ENCODE measurements around the gene GTF2F1. TPM values are rescaled to one million over a fixed set of nuclear protein-coding genes. Genes with fewer than 3 reads are reported as not detected.

Gene GTF2F1
- total RNA-seq, 1 donor from 2014 or later: 62.0 TPM

- H3K4me3 Mint-ChIP-seq (ENCODE audit: unreplicated experiment): peak overlapping the region; percentile 14
- H3K4me1 Mint-ChIP-seq (ENCODE audit: unreplicated experiment): peaks cover 24% of the 10 kb centered on the region
- no peak for TF ChIP-seq CTCF (IDR thresholded peaks at IDR 0.05)
- H3K27me3 Mint-ChIP-seq (ENCODE audit: unreplicated experiment): no peaks in the 10 kb centered on the region
- H3K9me3 Mint-ChIP-seq (ENCODE audit: unreplicated experiment): no peaks in the 10 kb centered on the region
- no peak for DNase-seq (ENCODE audit: extremely low spot score, unreplicated experiment)
- H3K27ac Mint-ChIP-seq (ENCODE audit: unreplicated experiment): no peak overlapping the region
- H3K36me3 Mint-ChIP-seq (ENCODE audit: unreplicated experiment): peaks cover 22% of the 10 kb centered on the region
These were observed 28.4 kb upstream of the GTF2F1 start for GRCh38 chr19:6421075-6422014.

GRCh38 chr19:6418562-6418932, 25.6 kb upstream of the GTF2F1 start:
- Mint-ChIP-seq H3K9me3 (ENCODE audit: unreplicated experiment) (no peaks in the 10 kb centered on the region), H3K27ac (ENCODE audit: unreplicated experiment) (no peak overlapping the region), H3K27me3 (ENCODE audit: unreplicated experiment) (no peaks in the 10 kb centered on the region)

GRCh38 chr19:6417713-6418561, 25.0 kb upstream of the GTF2F1 start:
- no peaks in the 10 kb centered on the region for H3K9me3 Mint-ChIP-seq (ENCODE audit: unreplicated experiment)
- H3K27me3 Mint-ChIP-seq (ENCODE audit: unreplicated experiment): no peaks in the 10 kb centered on the region
- peaks cover 37% of the 10 kb centered on the region for H3K36me3 Mint-ChIP-seq (ENCODE audit: unreplicated experiment)
- peaks cover 10% of the 10 kb centered on the region for H3K4me1 Mint-ChIP-seq (ENCODE audit: unreplicated experiment)
- DNase-seq (ENCODE audit: extremely low spot score, unreplicated experiment): no peak
- H3K27ac Mint-ChIP-seq (ENCODE audit: unreplicated experiment): no peak overlapping the region
- peak; percentile 55 for TF ChIP-seq CTCF (IDR thresholded peaks at IDR 0.05)
- no peak overlapping the region for H3K4me3 Mint-ChIP-seq (ENCODE audit: unreplicated experiment)

More at GRCh38 chr19:6418562-6418932, 25.6 kb upstream of the GTF2F1 start:
- TF ChIP-seq CTCF (IDR thresholded peaks at IDR 0.05): no peak
- peaks cover 32% of the 10 kb centered on the region for H3K36me3 Mint-ChIP-seq (ENCODE audit: unreplicated experiment)
- DNase-seq (ENCODE audit: extremely low spot score, unreplicated experiment): no peak
- peaks cover 16% of the 10 kb centered on the region for H3K4me1 Mint-ChIP-seq (ENCODE audit: unreplicated experiment)
- no peak overlapping the region for H3K4me3 Mint-ChIP-seq (ENCODE audit: unreplicated experiment)

- Mint-ChIP-seq H3K4me3 (ENCODE audit: unreplicated experiment) (no peak overlapping the region), H3K27me3 (ENCODE audit: unreplicated experiment) (no peaks in the 10 kb centered on the region), H3K27ac (ENCODE audit: unreplicated experiment) (no peak overlapping the region), H3K4me1 (ENCODE audit: unreplicated experiment) (no peaks in the 10 kb centered on the region), H3K9me3 (ENCODE audit: unreplicated experiment) (no peaks in the 10 kb centered on the region), H3K36me3 (ENCODE audit: unreplicated experiment) (peaks cover 32% of the 10 kb centered on the region)
- no peak for DNase-seq (ENCODE audit: extremely low spot score, unreplicated experiment)
- no peak for TF ChIP-seq CTCF (IDR thresholded peaks at IDR 0.05)
These were observed 23.9 kb upstream of the GTF2F1 start for GRCh38 chr19:6416658-6417405.

All from osteocyte (in vitro differentiated cells).